DMS53 treated with DMSO at 0.1 percent for 48 hours (cell line): ENCODE measurements around the gene TAF10.

Source experiments
- DNase-seq: peaks from one replicate; lab custom pipeline; 2025; ENCODE audit not compliant: unreplicated experiment; lab: John Stamatoyannopoulos, UW

The TAF10 gene

GRCh38 chr11:6640985-6641701 lies 29.1 kb upstream of the TAF10 start:
- DNase-seq, result no peak

GRCh38 chr11:6640036-6640984 lies 28.3 kb upstream of the TAF10 start:
- no peak for DNase-seq

GRCh38 chr11:6638429-6638828 lies 26.4 kb upstream of the TAF10 start:
- DNase-seq, result no peak

GRCh38 chr11:6637871-6638270 lies 25.9 kb upstream of the TAF10 start:
- DNase-seq, result no peak

GRCh38 chr11:6636480-6636879 lies 24.5 kb upstream of the TAF10 start:
- no peak for DNase-seq

- no peak for DNase-seq
Measured at GRCh38 chr11:6635082-6635932, 23.3 kb upstream of the TAF10 start.

- DNase-seq, result no peak
Measured at GRCh38 chr11:6634534-6634933, 22.5 kb upstream of the TAF10 start.

- DNase-seq, result no peak
Measured at GRCh38 chr11:6633422-6634408, 21.7 kb upstream of the TAF10 start.

- DNase-seq, result no peak
Measured at GRCh38 chr11:6632116-6633073, 20.4 kb upstream of the TAF10 start.

GRCh38 chr11:6631361-6631890 lies 19.4 kb upstream of the TAF10 start:
- no peak for DNase-seq

- peak; percentile 25 for DNase-seq
Measured at GRCh38 chr11:6630632-6631291, 18.7 kb upstream of the TAF10 start.

- DNase-seq, result peak; percentile 53
Measured at GRCh38 chr11:6629892-6630631, 18.0 kb upstream of the TAF10 start.

GRCh38 chr11:6629573-6629891 lies 17.5 kb upstream of the TAF10 start:
- DNase-seq, result no peak

- DNase-seq, result no peak
Measured at GRCh38 chr11:6628526-6628925, 16.5 kb upstream of the TAF10 start.

GRCh38 chr11:6627762-6628241 lies 15.8 kb upstream of the TAF10 start:
- no peak for DNase-seq

GRCh38 chr11:6626971-6627761 lies 15.2 kb upstream of the TAF10 start:
- DNase-seq, result no peak
